Inferior parietal cortex (tissue), 1 donor: ENCODE data around the gene TNKS1BP1.
"Not testable (repeated sequence)": the region's sequence is repeated elsewhere in the genome, so short reads cannot be mapped to it uniquely, and the experiment has no call there.

Experiments
- DNase-seq: peaks from one replicate; pipeline ENCODE4 v3.0.0-alpha.2; 2016; ENCODE audit errors: extremely low spot score

TNKS1BP1 gene

DNA sequence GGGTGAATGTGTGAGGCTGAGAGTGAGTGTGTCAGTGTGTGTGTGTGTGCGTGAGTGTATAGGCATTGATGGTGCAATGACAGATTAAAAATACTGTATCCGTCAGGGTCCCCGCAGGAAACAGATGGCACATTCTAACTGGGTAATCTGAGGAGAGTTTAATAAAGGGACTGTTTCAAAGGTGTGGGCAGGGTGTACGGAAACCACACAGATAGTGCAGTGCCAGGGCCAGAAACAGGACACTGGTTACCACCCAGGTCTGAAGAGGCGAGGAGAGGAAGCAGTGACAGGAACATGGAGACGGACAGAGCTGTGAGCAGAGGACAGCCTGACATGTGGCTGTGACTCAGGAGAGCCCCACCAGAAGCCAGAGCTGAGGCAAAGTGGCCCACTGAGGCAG is 29.9 kb upstream of the TNKS1BP1 start:
- no peak for DNase-seq

DNA sequence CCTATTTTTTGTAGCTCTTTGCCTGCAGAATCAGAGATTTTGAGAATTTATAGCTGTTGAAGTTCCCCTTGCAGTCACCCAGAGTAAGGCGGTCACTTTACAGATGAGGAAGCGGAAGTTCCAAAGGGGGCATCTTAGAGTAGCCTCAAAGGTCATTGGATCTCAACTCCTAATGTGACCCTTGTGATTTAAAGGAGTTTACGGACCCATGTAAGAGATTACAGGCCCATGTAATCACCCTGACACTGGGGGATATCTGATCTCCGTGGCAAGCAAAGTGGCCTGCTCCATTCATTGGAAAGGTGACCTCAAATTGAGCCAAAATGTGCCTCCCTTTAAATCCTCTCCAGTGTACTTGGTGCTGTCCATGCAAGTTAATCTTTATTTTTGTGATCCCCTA is 29.1 kb upstream of the TNKS1BP1 start:
- DNase-seq, result no peak

DNA sequence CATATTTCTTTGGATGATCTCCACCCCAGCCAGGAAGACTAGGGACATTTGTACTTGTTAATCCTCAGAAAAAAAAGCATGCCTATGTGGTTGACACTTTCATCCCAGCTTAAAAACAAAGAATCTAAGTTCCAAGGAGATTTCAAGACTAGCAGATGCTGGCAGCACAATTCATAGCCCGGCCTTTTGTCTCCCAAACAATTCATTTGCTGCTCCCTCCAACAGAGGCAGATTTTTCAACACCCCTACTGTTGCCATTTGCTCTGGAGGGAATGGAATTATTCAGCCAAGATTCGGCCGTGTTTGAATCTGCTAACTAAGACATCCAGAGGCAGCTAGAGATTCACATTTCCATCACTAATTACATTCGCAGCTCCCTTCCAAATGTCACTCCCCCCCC is 28.7 kb upstream of the TNKS1BP1 start:
- no peak for DNase-seq

DNA sequence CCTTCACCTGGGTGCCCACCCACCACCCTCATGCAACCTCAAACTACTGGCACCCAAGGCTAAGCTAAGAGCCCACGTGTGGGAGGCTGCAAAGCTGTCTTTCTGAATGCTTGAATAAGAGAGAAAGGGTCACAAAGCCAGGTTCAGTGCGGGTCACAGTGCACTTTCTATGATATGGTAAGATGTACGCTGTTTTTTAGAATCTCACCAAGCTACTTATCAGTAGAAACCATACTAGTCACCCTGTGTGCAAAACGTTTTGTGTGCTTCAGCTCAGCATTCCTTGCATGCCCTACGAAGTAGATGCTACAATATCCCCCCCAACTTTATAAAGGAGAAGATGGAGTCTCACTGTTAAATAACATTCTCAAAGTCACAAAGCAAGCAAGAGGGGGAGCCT is 28.3 kb upstream of the TNKS1BP1 start:
- DNase-seq, result no peak

DNA sequence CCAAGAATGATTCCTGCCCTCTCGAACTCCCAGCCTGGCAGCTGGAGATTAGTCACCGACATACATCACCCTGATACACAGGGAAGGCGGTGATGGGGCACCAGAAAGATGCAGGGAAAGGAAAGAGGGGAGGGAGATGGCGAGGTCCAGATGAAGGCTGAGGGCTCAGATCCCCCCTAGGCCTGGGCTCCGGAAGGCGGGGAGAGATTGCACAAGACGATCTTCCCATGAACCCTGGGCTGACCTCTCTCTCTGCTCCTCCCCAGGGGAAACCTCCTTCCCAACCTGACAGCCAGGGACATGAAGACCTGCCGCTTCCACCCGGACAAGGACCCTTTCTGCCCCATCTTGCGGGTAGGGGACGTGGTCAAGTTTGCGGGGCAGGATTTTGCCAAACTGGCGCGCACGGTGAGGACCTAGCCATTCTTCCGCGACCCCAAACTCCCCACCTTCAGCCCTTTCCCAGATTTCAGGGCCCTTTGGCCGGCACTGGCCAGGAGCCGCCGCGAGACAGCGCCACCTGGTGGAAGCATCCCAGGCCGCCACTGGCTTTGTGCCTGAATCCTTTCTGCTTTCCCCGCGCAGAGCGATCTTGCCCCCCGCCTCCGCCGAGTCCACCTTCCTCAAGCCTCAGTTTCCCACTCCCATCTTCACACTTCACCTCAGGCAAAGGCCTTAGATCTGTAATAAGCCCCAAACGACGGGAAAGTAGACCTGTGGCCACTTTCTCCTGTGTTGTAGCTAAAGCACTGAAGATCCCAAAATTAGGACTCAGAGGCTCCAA is 24.9 kb upstream of the TNKS1BP1 start:
- peak; percentile 62 for DNase-seq

DNA sequence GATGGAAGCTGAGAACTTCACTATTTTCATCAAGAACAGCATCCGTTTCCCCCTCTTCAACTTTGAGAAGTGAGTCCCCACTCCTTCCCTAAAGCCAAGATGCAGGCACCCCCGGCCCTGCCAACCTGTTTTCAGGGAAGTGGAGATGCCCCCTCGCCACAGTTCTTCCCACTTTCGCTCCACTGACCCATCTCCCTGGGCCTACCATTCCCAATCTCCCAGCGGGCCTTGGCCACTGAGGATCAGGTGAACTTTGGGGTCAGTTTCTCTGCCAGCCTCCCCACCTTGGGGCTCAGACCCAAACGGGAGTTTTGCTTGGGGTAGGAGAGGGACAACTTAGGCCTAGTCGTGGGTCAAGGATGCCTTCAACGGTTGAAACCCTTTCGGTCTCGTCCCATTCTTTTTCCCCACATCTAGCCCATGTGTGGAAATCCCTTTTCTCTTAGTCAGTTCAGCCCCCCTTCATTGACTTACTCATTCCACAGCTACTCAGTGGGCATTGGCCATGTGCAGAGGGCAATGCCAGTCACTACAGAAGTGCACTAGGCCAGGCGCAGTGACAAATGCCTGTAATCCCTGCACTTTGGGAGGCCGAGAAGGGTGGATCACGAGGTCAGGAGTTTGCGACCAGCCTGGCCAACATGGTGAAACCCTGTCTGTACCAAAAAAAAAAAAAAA is 24.0 kb upstream of the TNKS1BP1 start:
- no peak for DNase-seq

DNA sequence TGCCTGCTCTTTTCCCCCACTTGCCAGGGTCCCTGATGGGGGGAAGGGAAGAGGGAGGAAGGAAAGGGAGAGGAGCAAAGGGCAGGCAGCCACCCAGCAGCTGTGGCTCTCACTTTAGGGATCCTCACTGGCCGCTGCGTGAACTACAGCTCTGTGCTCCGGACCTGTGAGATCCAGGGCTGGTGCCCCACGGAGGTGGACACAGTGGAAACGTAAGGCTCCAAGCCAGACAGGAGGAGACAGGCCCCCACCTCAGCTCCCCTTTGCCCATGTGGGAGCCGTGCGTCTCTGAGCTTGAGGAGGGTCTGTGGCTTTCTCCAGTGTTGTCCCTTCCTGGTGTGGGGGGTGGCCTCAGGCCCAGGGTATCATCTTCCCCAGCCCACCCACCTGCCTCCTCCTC is 23.3 kb upstream of the TNKS1BP1 start:
- no peak for DNase-seq

DNA sequence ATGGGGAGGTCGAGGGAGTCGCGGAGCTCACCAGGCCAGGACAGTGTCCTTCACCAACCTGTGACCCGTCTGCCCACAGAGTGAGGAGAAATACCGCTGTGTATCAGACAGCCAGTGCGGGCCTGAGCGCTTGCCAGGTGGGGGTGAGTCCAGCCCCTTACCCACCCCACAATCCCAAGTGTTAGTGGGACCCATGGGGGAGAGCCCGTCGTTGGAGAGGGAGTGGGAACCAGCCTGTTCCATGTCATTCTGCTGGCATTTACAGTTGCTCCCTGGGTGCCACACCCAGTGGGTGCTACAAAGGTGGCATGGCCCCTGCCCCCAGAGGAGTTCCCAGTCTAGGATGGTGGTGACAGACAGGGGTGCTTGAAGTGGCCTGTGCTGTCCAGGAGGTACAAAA is 22.6 kb upstream of the TNKS1BP1 start:
- no peak for DNase-seq

DNA sequence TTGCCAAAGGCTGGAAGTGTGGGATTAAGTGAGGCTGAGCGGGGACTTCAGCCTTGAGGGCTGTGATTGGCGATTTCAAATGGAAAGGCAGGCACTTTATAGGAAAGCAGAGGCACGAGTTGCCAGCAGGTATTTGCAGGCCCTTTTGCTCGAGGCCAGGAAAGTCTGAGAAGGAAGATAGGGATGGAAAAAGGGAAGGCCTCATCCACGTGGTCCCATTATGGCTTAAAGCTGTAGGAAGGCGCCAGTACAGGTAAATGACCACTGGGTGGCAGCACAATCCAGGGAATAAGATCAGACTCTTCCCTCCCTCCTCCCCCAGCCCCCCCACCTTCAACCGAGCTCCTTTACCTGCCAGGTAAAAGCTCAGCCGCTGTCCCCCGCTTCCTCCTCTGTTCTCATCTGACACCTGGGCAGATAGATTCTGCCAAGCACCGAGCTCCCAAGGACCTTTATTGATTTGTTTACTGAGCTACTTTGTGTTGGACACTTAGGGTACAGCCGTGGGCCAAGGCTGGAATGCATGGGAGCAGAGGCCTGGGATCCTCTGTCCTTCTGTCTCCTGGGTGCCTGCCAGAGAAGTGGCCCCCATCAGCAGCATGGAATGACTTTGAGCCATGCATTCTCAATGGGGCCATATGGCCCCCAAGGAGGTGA is 20.9 kb upstream of the TNKS1BP1 start:
- DNase-seq, result peak; percentile 87

DNA sequence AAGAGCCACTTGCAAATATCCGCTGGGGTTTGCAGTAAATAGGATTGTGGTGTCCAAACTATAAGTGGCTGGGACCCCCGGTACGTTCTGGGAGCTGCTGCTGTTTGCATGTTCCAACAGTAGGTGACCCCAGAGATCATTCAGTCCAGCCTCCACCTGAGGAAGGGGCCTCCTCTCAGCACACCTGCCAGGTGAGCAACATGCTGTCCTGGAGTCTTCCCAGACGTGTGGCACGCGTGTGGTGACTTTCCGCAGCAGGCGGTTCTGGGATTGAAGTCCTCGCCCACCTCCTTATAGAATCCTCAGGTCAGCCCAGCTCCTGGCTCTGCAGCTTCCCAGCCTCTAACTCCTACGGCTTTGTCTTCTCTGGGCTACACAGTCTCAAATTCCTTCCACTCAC is 20.1 kb upstream of the TNKS1BP1 start:
- no peak for DNase-seq

DNA sequence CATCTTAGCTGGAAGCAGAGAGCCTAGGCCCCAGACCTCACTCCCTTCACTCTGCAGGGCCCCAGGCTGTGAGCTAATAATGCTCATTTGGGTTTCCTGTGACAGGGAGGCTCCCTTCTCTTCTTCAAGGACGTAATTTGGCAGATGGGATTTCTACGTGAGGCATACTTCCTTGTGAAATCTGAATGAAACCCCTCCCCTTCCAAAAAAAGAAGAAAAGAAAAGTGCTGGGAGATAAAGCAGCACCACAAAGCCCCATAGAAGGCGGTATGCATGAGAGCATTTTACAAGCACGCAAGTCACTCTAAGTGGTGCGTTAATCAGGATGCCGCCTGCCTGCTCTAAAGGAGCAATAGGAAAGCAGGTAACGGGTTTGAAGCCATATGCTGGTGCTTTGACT is 19.1 kb upstream of the TNKS1BP1 start:
- DNase-seq, result no peak

DNA sequence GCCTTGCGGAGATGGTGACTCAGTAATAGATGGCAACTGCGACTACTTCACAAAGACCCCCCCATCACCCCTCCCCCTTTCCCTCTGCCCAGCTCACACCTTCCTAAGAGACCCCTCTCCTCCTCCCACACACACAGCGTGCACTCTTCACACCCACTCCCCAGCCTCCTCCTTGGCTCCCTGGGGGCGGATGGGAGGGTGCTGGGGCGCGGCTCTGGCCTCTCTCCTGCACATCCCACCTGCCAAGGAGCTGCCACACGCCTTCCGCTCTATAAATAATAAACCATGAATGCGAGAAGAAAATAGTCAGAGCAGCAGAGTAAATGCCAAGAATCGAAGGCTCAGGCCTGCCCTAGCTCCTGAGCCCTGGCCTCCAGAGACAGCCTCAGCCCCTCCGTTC is 17.9 kb upstream of the TNKS1BP1 start:
- no peak for DNase-seq

DNA sequence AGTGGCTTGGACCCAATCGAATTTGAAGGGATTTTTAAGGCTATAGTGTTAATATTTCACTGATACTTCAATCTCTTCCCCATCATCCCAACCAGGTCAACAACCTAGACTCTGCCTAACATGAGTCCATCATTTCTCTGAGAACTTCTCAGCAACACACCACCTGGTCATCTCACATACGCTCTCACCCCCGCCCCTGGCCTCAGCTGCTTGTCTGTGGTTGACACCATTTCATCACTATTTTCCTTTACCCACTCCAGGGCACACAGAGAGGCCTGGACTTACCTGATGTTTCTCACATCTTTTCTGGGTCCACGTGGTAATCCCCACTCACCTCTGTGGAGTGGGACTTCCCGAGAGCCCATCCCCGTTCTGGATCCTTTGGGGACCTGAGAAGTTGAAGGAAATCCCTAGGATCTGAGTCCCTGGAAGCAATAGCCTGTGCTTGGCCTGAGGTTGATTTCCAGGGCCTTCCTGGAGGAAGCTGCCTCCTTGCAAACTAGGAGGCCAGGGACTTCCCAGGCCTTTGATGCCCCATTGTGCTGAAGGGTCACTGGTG is 16.6 kb upstream of the TNKS1BP1 start:
- no peak for DNase-seq

DNA sequence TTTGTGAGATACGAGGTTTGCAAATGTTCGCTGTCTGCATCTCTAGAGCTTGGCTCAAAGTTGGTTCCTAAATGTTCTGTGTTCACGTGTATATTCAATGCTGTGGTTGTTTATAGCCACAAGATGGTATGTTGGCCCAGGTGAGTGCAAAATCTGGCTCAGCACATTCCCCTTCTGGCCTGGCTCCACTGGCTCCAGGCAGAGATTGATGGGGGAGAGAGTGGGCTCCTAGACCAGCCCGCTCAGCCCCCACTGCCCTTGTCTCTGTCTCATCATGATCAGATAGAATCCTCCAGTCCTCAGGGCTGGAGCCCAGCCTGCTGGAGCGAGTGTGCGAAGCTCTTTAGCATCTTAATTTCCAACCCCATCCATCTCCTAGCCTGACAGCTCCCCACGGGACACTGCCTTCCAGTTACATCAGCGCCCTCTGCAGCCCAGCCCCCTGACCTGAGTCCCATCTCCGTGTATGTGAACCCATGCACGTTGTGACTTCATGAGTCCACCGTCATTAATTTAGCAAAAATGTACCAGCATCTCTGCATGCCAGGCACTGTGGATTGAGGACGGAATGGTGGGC is 15.4 kb upstream of the TNKS1BP1 start:
- DNase-seq, result no peak

DNA sequence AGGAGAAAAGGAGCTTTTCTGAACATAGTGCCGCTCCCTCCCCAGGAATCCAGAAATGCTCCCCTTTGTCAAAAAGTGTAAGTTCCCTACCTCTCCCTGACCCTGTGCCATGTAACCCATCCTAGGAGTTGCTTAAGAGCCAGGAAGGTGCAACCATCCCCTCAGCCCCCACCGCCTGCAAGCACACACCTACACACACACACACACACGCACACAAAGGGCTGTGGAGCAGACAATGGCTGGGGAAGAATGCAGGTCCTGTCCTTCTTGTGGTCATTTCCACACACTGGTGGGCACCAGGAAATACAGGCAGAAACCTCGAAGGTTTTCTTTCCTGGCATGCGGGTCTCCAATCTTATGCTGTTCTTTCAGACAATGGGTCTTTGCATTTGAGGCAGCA is 14.6 kb upstream of the TNKS1BP1 start:
- no peak for DNase-seq

DNA sequence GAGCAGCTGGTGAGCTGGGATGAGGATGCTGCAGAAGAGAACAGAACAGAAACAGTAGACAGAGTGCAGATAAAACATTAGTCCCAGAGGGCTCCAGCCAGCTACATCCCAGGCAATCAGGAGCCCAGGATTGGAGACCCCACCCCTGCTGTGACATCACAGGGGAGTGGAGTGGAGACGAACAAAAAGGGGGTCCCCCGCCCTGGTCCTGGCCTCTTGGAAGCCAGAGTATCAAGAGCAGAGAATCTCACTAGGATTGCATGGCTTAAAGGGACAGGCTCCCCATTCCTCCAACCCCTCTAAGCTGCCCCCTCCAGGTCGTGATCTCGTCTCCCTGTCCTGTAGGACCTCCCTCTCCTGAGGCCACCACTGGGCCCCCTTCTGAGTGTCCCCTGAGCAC is 13.4 kb upstream of the TNKS1BP1 start, which contains the start of gene P2RX3:
TSS of gene P2RX3 (plus strand) at position 211 of the 400 bp plus-strand sequence. CDS start 199 bp downstream, outside the sequence.
- no peak for DNase-seq

DNA sequence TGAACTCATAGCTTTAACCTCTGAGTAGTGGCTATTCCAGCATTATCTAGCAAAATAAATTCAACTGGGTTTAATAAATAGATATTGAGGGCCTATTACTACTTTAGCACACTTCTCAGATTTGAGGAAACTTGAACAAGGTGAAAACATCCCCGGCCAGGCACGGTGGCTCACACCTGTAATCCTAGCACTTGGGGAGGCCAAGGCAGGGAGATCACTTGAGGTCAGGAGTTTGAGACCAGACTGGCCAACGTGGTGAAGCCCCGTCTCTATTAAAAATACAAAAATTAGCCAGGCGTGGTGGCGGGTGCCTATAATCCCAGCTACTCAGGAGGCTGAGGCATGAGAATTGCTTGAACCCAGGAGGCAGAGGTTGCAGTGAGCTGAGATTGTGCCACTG is 12.1 kb upstream of the TNKS1BP1 start:
- not testable (repeated sequence) for DNase-seq

DNA sequence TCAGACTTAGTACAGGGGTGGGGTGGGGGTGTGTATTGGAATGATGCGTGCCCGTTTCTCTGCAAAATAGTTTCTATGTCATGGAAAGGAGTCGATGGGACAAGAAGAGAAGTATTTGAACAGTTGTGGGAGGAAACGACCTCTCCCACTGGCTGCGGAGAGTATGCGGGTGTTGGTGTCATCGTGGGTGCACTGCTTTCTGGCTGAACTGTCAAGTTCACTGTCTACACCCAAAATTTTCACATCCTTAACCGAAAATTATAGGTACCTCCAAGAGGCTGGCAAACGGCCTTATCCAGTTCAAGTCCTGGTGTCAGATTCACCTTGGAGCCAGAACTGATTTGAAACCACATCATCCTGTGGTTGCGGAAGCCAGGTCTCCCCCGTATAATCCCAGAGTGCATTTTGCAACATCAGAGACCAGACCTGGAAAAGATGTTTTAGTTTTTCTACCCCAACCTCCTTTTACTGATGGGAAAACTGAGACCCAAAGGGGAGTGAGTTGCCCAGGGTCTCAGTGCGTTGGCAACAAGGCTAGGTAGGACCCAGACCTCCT is 11.4 kb upstream of the TNKS1BP1 start:
- no peak for DNase-seq

DNA sequence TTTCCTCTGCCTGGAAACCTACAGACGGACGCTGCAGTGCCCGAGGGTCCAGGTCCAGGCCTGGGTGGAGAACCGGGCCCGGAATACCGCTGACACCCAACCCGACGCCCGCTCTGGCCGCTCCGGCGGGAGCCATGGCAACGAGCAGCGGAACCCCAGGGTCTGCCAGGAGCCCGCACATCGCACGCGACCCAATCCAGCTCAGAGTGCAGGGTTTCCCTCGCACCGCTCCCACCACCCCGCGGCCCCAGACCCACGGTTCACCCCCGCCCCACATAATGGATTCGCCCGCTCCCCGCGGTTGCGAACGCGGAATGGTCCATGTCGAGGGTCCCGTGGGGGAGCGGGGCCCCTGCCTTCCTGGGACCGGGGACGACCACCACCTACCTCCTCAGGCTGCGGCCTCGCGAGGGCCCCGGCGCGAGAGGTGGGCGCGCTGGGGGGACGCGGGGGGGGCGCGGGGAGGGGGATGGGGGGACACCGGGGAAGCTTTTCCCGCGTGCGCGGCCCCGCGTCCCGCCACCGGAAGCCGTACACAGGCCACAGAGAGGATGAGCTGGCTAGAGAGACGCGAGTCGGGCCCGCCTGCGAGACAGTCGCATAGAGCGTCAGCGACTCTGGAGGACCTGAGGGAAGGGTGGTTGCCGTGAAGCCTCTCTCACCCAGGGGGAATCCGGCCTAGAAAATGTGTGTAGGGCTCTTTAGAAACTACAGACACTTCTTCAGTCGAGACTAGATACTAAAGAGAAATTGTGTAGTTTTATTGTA is 10.8 kb upstream of the TNKS1BP1 start, which contains the start of gene SSRP1:
TSS of gene SSRP1 (minus strand) at position 550 of the 768 bp plus-strand sequence. CDS start 771 bp downstream, outside the sequence.
- peak; percentile 87 for DNase-seq

DNA sequence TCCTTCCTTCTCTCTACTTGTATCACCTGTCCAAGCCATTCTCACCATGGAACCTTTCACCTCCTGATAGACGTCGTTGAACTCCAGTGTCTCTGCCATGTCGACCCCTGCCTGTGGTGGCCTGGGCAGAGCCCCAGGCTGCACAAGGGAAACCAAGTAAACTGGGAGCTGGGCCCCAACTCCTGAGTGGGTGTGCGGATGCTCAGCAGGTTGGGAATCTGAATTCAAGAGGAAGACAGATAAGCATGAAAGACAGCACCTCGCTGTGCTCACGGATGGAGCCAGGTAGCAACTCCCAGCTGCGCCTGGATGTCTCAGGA is 10.2 kb upstream of the TNKS1BP1 start:
- DNase-seq, result no peak
